Measurements from ENCODE around the gene ATG7.

DNA sequence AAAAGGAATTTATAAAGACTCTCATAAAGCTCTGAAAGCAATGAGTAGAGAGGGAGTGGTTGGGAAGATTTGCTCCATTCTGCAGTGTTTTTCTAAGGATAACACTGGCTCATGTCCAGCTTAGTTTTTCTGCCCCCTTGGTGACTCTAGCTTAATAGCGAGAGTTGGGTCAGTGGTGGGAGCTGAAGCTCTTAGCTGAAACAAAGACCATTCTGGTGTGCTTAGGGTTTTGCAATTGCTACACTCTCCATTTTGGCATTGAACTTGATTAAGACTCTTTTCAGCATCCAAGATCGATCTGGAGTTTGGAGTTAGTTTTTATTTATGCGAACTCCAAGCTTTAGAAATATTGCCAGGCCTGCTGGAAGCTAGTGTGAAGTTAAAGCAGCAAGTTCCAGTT, 98.0 kb downstream of the ATG7 start:
- TF ChIP-seq, protein P1, sequence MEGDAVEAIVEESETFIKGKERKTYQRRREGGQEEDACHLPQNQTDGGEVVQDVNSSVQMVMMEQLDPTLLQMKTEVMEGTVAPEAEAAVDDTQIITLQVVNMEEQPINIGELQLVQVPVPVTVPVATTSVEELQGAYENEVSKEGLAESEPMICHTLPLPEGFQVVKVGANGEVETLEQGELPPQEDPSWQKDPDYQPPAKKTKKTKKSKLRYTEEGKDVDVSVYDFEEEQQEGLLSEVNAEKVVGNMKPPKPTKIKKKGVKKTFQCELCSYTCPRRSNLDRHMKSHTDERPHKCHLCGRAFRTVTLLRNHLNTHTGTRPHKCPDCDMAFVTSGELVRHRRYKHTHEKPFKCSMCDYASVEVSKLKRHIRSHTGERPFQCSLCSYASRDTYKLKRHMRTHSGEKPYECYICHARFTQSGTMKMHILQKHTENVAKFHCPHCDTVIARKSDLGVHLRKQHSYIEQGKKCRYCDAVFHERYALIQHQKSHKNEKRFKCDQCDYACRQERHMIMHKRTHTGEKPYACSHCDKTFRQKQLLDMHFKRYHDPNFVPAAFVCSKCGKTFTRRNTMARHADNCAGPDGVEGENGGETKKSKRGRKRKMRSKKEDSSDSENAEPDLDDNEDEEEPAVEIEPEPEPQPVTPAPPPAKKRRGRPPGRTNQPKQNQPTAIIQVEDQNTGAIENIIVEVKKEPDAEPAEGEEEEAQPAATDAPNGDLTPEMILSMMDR (conservative IDR thresholded peaks at IDR 0.05) = no peak
- TF ChIP-seq EZH2 (IDR thresholded peaks at IDR 0.05; ENCODE audit: low read depth) = no peak

Data from PC-9 (cell line).